H1 (cell line): ENCODE data around the gene ASF1B. TPM values are rescaled to one million over a fixed set of nuclear protein-coding genes. Genes with fewer than 3 reads are reported as not detected.

ENCODE experiments used
- CTCF ChIA-PET: fragments of 300-600 bp; sonication (Branson Sonifier 250); formaldehyde crosslinking; loops from one replicate; lab custom pipeline; 2021; ENCODE audit not compliant: partially characterized antibody; lab: Charles Lee
- POLR2A ChIA-PET: fragments of 300-600 bp; sonication (Branson Sonifier 250); formaldehyde crosslinking; loops from one replicate; lab custom pipeline; 2021; ENCODE audit warnings: inconsistent platforms; ENCODE audit not compliant: partially characterized antibody; lab: Charles Lee
- DNase-seq, 2 experiments: peaks; one replicate each; pipeline versions ENCODE4 v3.0.0 to v3.0.0-alpha.2; 2010 to 2022; ENCODE audit warnings: low spot score in 2 of 2, low read depth in 1 of 2, mixed read lengths in 1 of 2
- FAIRE-seq: peaks from 2 replicates; lab custom pipeline; 2011; peaks lifted over from hg19 to GRCh38; lab: Jason Lieb, UNC
- H2AFZ ChIP-seq: 2 replicates; pipeline ENCODE4 v1.8.1; 2012; ENCODE audit warnings: low read length, inconsistent platforms
- H2AK5ac ChIP-seq: 2 replicates; pipeline ENCODE4 v1.6.1; 2013; ENCODE audit warnings: low read depth, low read length
- H2BK120ac ChIP-seq: replicated peaks from 2 replicates; pipeline ENCODE3; 2013; ENCODE audit warnings: low read depth, low read length, inconsistent platforms
- H2BK12ac ChIP-seq: 2 replicates; pipeline ENCODE4 v1.6.1; 2013; ENCODE audit warnings: low read depth, low read length
- H2BK15ac ChIP-seq: 2 replicates; pipeline ENCODE4 v1.6.1; 2013; ENCODE audit warnings: low read length
- H2BK20ac ChIP-seq: 2 replicates; pipeline ENCODE4 v1.6.1; 2013; ENCODE audit warnings: low read length
- H2BK5ac ChIP-seq: 2 replicates; pipeline ENCODE4 v1.6.1; 2013; ENCODE audit warnings: low read depth, low read length
- H3K14ac ChIP-seq: 2 replicates; pipeline ENCODE4 v1.6.1; 2013; ENCODE audit warnings: inconsistent platforms; ENCODE audit not compliant: insufficient read length
- H3K18ac ChIP-seq: 2 replicates; pipeline ENCODE4 v1.6.1; 2013; ENCODE audit warnings: low read length; ENCODE audit errors: extremely low read depth
- H3K23ac ChIP-seq: 2 replicates; pipeline ENCODE4 v1.6.1; 2013; ENCODE audit warnings: inconsistent platforms; ENCODE audit not compliant: insufficient read length
- H3K23me2 ChIP-seq: 2 replicates; pipeline ENCODE4 v1.6.1; 2013; ENCODE audit warnings: low read depth, low read length
- H3K27ac ChIP-seq: 2 replicates; pipeline ENCODE4 v1.6.1; 2011; ENCODE audit warnings: low read depth, low read length, inconsistent platforms
- H3K27me3 ChIP-seq, 4 experiments: replicated peaks in 1 of 4; 1 replicate in 1 of 4; 2 replicates in 3 of 4; pipeline versions ENCODE4 v1.6.1 to v1.8.1; 2011 to 2013; ENCODE audit warnings: low read length in 3 of 4, mild to moderate bottlenecking in 3 of 4, inconsistent platforms in 2 of 4, mixed read lengths in 2 of 4, moderate library complexity in 1 of 4; ENCODE audit not compliant: control insufficient read depth in 3 of 4, insufficient read depth in 3 of 4; ENCODE audit errors: extremely low read depth in 1 of 4
- H3K36me3 ChIP-seq, 4 experiments: 2 replicates each; pipeline versions ENCODE4 v1.6.1 to v1.8.1; 2011 to 2013; ENCODE audit warnings: mild to moderate bottlenecking in 4 of 4, low read length in 3 of 4, moderate library complexity in 2 of 4, control low read depth in 1 of 4, inconsistent platforms in 1 of 4; ENCODE audit not compliant: insufficient read depth in 4 of 4, control insufficient read depth in 2 of 4
- H3K4ac ChIP-seq: replicated peaks from 2 replicates; pipeline ENCODE3; 2013; ENCODE audit warnings: low read length, low read depth, mixed read lengths, inconsistent platforms; ENCODE audit not compliant: insufficient read length
- H3K4me1 ChIP-seq, 4 experiments: replicated peaks in 1 of 4; 1 replicate in 1 of 4; 2 replicates in 3 of 4; pipeline versions ENCODE4 v1.6.1 to v1.8.1; 2011 to 2013; ENCODE audit warnings: low read length in 3 of 4, inconsistent platforms in 2 of 4, mixed read lengths in 1 of 4; ENCODE audit not compliant: insufficient read depth in 4 of 4, control insufficient read depth in 3 of 4
- H3K4me2 ChIP-seq, 2 experiments: 2 replicates each; pipeline versions ENCODE4 v1.6.1 to v1.8.1; 2011 to 2013; ENCODE audit warnings: low read depth in 2 of 2, low read length in 2 of 2, control low read depth in 1 of 2, inconsistent platforms in 1 of 2, mild to moderate bottlenecking in 1 of 2; ENCODE audit not compliant: insufficient read depth in 1 of 2
- H3K4me3 ChIP-seq, 4 experiments: fragments of 200-600, 300-600 bp in 1 of 4; sonication (generic), shearing (Covaris generic), sonication (Bioruptor Twin) in 1 of 4; 2 replicates each; pipeline versions ENCODE4 v1.5.1 to v1.8.1; 2011 to 2016; ENCODE audit warnings: low read length in 4 of 4, low read depth in 3 of 4, control low read depth in 2 of 4, inconsistent platforms in 2 of 4, mild to moderate bottlenecking in 2 of 4, mixed read lengths in 1 of 4, moderate library complexity in 1 of 4; ENCODE audit not compliant: insufficient read depth in 2 of 4; ENCODE audit errors: extremely low read depth in 1 of 4
- H3K56ac ChIP-seq: replicated peaks from 2 replicates; pipeline ENCODE3; 2013; ENCODE audit warnings: low read depth, mild to moderate bottlenecking, mixed read lengths, low read length, inconsistent platforms; ENCODE audit not compliant: insufficient read length
- H3K79me1 ChIP-seq: 2 replicates; pipeline ENCODE4 v1.6.1; 2013; ENCODE audit warnings: low read depth, low read length, control low read depth
- H3K79me2 ChIP-seq, 2 experiments: 2 replicates each; pipeline versions ENCODE4 v1.6.1 to v1.8.1; 2012 to 2013; ENCODE audit warnings: low read length in 2 of 2, mild to moderate bottlenecking in 2 of 2, inconsistent platforms in 1 of 2; ENCODE audit not compliant: insufficient read depth in 2 of 2, control insufficient read depth in 1 of 2
- H3K9ac ChIP-seq, 4 experiments: replicated peaks in 1 of 4; 1 replicate in 1 of 4; 2 replicates in 3 of 4; pipeline versions ENCODE4 v1.6.1 to v1.8.1; 2011 to 2013; ENCODE audit warnings: low read depth in 3 of 4, low read length in 3 of 4, control low read depth in 2 of 4, mild to moderate bottlenecking in 2 of 4, moderate library complexity in 2 of 4, inconsistent platforms in 1 of 4; ENCODE audit errors: extremely low read depth in 1 of 4
- H3K9me3 ChIP-seq, 2 experiments: 2 replicates each; pipeline versions ENCODE4 v1.6.1 to v1.8.1; 2012 to 2013; ENCODE audit warnings: mild to moderate bottlenecking in 2 of 2, moderate library complexity in 2 of 2, control low read depth in 1 of 2, inconsistent platforms in 1 of 2, low read depth in 1 of 2, low read length in 1 of 2, mixed read lengths in 1 of 2; ENCODE audit not compliant: insufficient read depth in 2 of 2
- H4K20me1 ChIP-seq, 2 experiments: replicated peaks in 1 of 2; 2 replicates each; pipeline versions ENCODE3 to v1.8.1; 2011 to 2013; ENCODE audit warnings: inconsistent platforms in 2 of 2, low read length in 2 of 2, mild to moderate bottlenecking in 1 of 2; ENCODE audit not compliant: insufficient read depth in 2 of 2, control insufficient read depth in 1 of 2
- H4K5ac ChIP-seq: 2 replicates; pipeline ENCODE4 v1.6.1; 2013; ENCODE audit warnings: low read length, low read depth, mixed read lengths, inconsistent platforms; ENCODE audit not compliant: insufficient read length
- H4K8ac ChIP-seq: 2 replicates; pipeline ENCODE4 v1.8.0; 2013; ENCODE audit warnings: mild to moderate bottlenecking, moderate library complexity, low read length, inconsistent platforms; ENCODE audit not compliant: insufficient read depth; ENCODE audit errors: extremely low read depth
- H4K91ac ChIP-seq: replicated peaks from 2 replicates; pipeline ENCODE3; 2013; ENCODE audit warnings: low read length, mixed read lengths, inconsistent platforms; ENCODE audit not compliant: insufficient read length
- CREB1 ChIP-seq: IDR thresholded peaks from 2 replicates; pipeline ENCODE4 v1.6.1; 2012; ENCODE audit warnings: inconsistent platforms
- EZH2 ChIP-seq: fragments of 200-600 bp; sonication (generic); IDR thresholded peaks from 2 replicates; pipeline ENCODE4 v1.7.1; 2012; ENCODE audit warnings: low read depth, mild to moderate bottlenecking, moderate library complexity, low read length, inconsistent platforms; ENCODE audit not compliant: severe bottlenecking
- KDM4A ChIP-seq: IDR thresholded peaks from one replicate; pipeline ENCODE4 v1.7.1; 2012; ENCODE audit warnings: low read depth, mild to moderate bottlenecking, moderate library complexity, low read length, inconsistent platforms; ENCODE audit not compliant: severe bottlenecking
- MAFK ChIP-seq: IDR thresholded peaks from 2 replicates; pipeline ENCODE4 v1.6.1; 2012; ENCODE audit warnings: low read depth, mild to moderate bottlenecking, improper control_type of control experiment, low read length
- NANOG ChIP-seq: IDR thresholded peaks from 2 replicates; pipeline ENCODE4 v1.6.1; 2011; ENCODE audit warnings: low read length, low read depth, mild to moderate bottlenecking, inconsistent platforms; ENCODE audit not compliant: insufficient read depth, poor library complexity, severe bottlenecking
- PHF8 ChIP-seq: fragments of 200-600 bp; sonication (generic); conservative IDR thresholded peaks from 2 replicates; pipeline ENCODE4 v1.7.1; 2012; ENCODE audit warnings: low read depth, mild to moderate bottlenecking, inconsistent platforms, low read length, moderate library complexity
- POU5F1 ChIP-seq: IDR thresholded peaks from 2 replicates; pipeline ENCODE4 v1.6.1; 2011; ENCODE audit warnings: low read depth, mild to moderate bottlenecking, low read length, moderate library complexity
- SIN3A ChIP-seq, 2 experiments: IDR thresholded peaks in 1 of 2; conservative IDR thresholded peaks in 1 of 2; 2 replicates each; pipeline ENCODE4 v1.6.1; 2011 to 2012; ENCODE audit warnings: low read length in 2 of 2, improper control_type of control experiment in 1 of 2, low read depth in 1 of 2, mild to moderate bottlenecking in 1 of 2
- SUZ12 ChIP-seq: fragments of 200-600 bp; sonication (generic); IDR thresholded peaks from 2 replicates; pipeline ENCODE4 v1.6.1; 2012; ENCODE audit warnings: mild to moderate bottlenecking, inconsistent platforms, low read length, moderate library complexity, mixed read lengths
- WGBS, 2 experiments: shearing (Covaris generic) in 1 of 2; methylation state at CpG; one replicate each; pipeline versions ENCODE4 v1.1.6 to v1.1.7; 2013 to 2015; ENCODE audit warnings: low lambda C conversion rate in 2 of 2, mixed read lengths in 2 of 2, inconsistent platforms in 1 of 2, low coverage in 1 of 2, missing lambda C conversion rate in 1 of 2; ENCODE audit not compliant: insufficient replicate concordance in 2 of 2, insufficient coverage in 1 of 2, insufficient read length in 1 of 2; ENCODE audit errors: extremely low coverage in 1 of 2, missing lambda C conversion rate in 1 of 2; 5-methylcytosine and 5-hydroxymethylcytosine counted together
- polyA plus RNA-seq, 7 experiments: library from polyadenylated mRNA; depleted of rRNA in 3 of 7; stranded (reverse) in 5 of 7; unstranded in 2 of 7; fragments of >200 nt in 5 of 7; fragments of 200-250 nt in 2 of 7; gene quantifications; 1 replicate in 5 of 7; 2 replicates in 1 of 7; 4 replicates in 1 of 7; pipeline versions ENCODE4 v1.2.1 to v1.2.3, GENCODE V29; 2011 to 2013; ENCODE audit warnings: missing spikeins in 2 of 7, mixed read lengths in 2 of 7
- total RNA-seq: library from RNA; stranded (reverse); fragmentation: NEBNext Ultra II Directional; extraction: Animal tissue kit (Norgen Biotek cat#: 25700); gene quantifications from 2 replicates; pipeline ENCODE4 v1.2.1, GENCODE V29; 2021

Gene ASF1B
- total and polyA plus RNA-seq, 2 of the 8 experiments (the other 6 are each of a cell fraction or from before 2014, with no cell fraction given): 32.6 to 59.2 TPM

DNA sequence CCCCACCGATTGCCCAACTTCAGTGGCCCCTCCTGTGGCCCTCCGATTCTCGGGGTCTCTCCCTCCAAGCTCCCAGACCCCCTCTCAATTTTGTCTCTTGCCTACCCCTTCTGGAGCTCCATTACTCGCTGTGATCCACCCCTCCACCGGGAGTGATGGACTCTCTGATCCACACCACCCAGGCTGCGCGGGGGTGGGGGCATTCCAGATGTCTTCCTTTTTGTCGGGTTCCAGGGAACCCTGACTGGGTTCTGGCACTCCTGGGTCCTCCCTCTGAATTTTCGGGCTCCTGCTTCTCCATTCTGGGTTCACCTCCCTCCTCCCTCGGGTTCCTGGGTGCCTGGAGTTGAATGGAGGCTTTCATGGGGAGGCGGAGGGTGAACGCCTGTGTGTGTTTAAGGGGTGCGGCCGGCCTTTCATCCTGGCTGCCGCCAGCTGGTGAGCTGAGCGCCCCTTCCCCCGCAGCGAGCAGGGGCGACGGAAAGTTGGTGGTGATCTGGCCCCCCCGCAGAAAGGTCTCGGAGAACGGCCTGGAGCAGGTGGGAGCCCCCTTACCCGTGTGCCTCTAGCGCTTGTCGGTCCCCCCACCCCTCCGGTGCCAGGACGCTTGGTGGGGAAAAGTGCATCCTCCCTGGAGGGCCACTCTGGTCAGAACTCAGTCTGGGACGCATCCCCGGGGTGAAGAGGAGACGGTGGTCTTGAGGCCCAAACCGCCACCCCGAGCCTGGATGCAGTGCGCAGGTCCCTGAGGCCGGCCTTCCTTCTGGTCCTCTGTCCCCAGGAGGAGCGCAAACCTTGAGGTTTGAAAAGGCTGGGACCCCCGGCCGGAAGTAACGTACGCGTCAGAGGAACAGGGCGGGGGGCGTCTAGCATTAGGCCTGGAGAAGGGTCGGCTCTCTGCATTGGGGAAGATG lies 62.2 kb downstream of the ASF1B start:
- FAIRE-seq (no peak), DNase-seq (peak in 1 of 2 experiments; percentile 64)
- no peak overlapping the region for H2BK12ac ChIP-seq
- H2BK20ac ChIP-seq: no peak overlapping the region
- H3K4me2 ChIP-seq: peak overlapping the region; percentile 57 to 98
- peak overlapping the region; percentile 64; the same call in 1 of the 2 replicates for H2AFZ ChIP-seq
- no peak overlapping the region for H3K14ac ChIP-seq
- H3K23me2 ChIP-seq: peaks cover 18% of the 10 kb centered on the region; the same call in 1 of the 2 replicates
- no peaks in the 10 kb centered on the region for H3K79me2 ChIP-seq
- no peaks in the 10 kb centered on the region for H3K36me3 ChIP-seq
- no peak overlapping the region; a peak in 2 of 7 replicates for H3K9ac ChIP-seq
- H3K9me3 ChIP-seq: no peaks in the 10 kb centered on the region; a peak in 1 of 4 replicates
- ChIA-PET POLR2A (interaction anchor here (0.7 to 2.6 kb wide), 5 partner anchors 18 to 193 kb away, joined by 3 to 10 read pairs (median 3); partner anchors contain the start of gene IL27RA), CTCF (interaction anchor here (0.6 to 7.0 kb wide), 23 partner anchors 8 to 216 kb away, joined by 3 to 103 read pairs (median 4); partner anchors contain the start of genes C19orf67, NANOS3 and PALM3)
- H2BK120ac ChIP-seq: no peak overlapping the region
- H4K5ac ChIP-seq: no peak overlapping the region
- H3K23ac ChIP-seq: no peak overlapping the region
- no peak overlapping the region for H3K4ac ChIP-seq
- peak overlapping the region; percentile 62 for H4K8ac ChIP-seq
- H2BK15ac ChIP-seq: no peak overlapping the region
- no peak overlapping the region for H3K27ac ChIP-seq
- H2AK5ac ChIP-seq: no peak overlapping the region
- peak overlapping the region; percentile 42 to 66 (median 50) for H3K4me3 ChIP-seq
- peaks cover 0 to 2% of the 10 kb centered on the region in 2 experiments for H4K20me1 ChIP-seq
- H3K18ac ChIP-seq: peak overlapping the region; percentile 32; the same call in 1 of the 2 replicates
- H3K27me3 ChIP-seq: peaks cover 17 to 40% (median 32%) of the 10 kb centered on the region in 4 experiments
- TF ChIP-seq NANOG (no peak), PHF8 (0 out of 2 replicates have a peak, but pooled peaks have one; percentile 23), SIN3A (conservative IDR thresholded peaks at IDR 0.05 in 1 of 2, IDR thresholded peaks at IDR 0.05 in 1 of 2; ENCODE audit: low read depth in 1 of 2, low read length in 2 of 2) (no peak), POU5F1 (no peak), CREB1 (no peak), EZH2 (peak; percentile 64), KDM4A (peak; percentile 17), SUZ12 (0 out of 2 replicates have a peak, but pooled peaks have one; percentile 59), MAFK (no peak)
- H4K91ac ChIP-seq: no peak overlapping the region
- no peak overlapping the region for H3K56ac ChIP-seq
- 16% methylated on average over 38 of the region's 44 CpGs; no CpG with 5 or more reads in 1 of the 2 experiments for WGBS, 2 experiments
- H3K79me1 ChIP-seq: no peaks in the 10 kb centered on the region
- H3K4me1 ChIP-seq: peaks cover 0 to 15% (median 9%) of the 10 kb centered on the region in 4 experiments; a peak in 5 of 7 replicates
- H2BK5ac ChIP-seq: no peak overlapping the region
